Measurements from ENCODE around the gene ANK2.

GRCh38 chr4:113368056-113368455 lies 318.6 kb downstream of the ANK2 start:
- TF ChIP-seq CTCF (optimal IDR thresholded peaks at IDR 0.05 in 1 of 3, IDR thresholded peaks at IDR 0.05 in 1 of 3, conservative IDR thresholded peaks at IDR 0.05 in 1 of 3; ENCODE audit: extremely low read depth in 1 of 3, insufficient read depth in 2 of 3, low read length in 3 of 3) (no peak), EZH2 (IDR thresholded peaks at IDR 0.05; ENCODE audit: low read length) (no peak)
